Measurements from ENCODE around the gene MRPL39.

The MRPL39 gene

GRCh38 chr21:25571726-25572121 lies 35.6 kb downstream of the MRPL39 start:
- H3K4me3 ChIP-seq (ENCODE audit: low read depth, low read length): no peak overlapping the region
- in situ Hi-C loops (cut with HindIII; ENCODE audit: low sequenced_read_pairs): no loop called here
- no peak for TF ChIP-seq CTCF (IDR thresholded peaks at IDR 0.05; ENCODE audit: low read depth, low read length, missing control alignments)
- DNase-seq (ENCODE audit: low read depth): no peak

- no peak for TF ChIP-seq CTCF (IDR thresholded peaks at IDR 0.05; ENCODE audit: low read depth, low read length, missing control alignments)
- in situ Hi-C loops (cut with HindIII; ENCODE audit: low sequenced_read_pairs): no loop called here
- H3K4me3 ChIP-seq (ENCODE audit: low read depth, low read length): no peak overlapping the region
- DNase-seq (ENCODE audit: low read depth): no peak
Observed at GRCh38 chr21:25569711-25570110, 37.6 kb downstream of the MRPL39 start.

GRCh38 chr21:25569084-25569483 lies 38.2 kb downstream of the MRPL39 start:
- no peak overlapping the region for H3K4me3 ChIP-seq (ENCODE audit: low read depth, low read length)
- in situ Hi-C loops (cut with HindIII; ENCODE audit: low sequenced_read_pairs): no loop called here
- DNase-seq (ENCODE audit: low read depth): no peak
- TF ChIP-seq CTCF (IDR thresholded peaks at IDR 0.05; ENCODE audit: low read depth, low read length, missing control alignments): no peak

- peak; percentile 63 for DNase-seq (ENCODE audit: low read depth)
- in situ Hi-C loops (cut with HindIII; ENCODE audit: low sequenced_read_pairs): no loop called here
- no peak for TF ChIP-seq CTCF (IDR thresholded peaks at IDR 0.05; ENCODE audit: low read depth, low read length, missing control alignments)
- peak overlapping the region; percentile 10 for H3K4me3 ChIP-seq (ENCODE audit: low read depth, low read length)
Observed at GRCh38 chr21:25568246-25568645, 39.0 kb downstream of the MRPL39 start.

GRCh38 chr21:25567472-25567871 lies 39.8 kb downstream of the MRPL39 start:
- no peak overlapping the region for H3K4me3 ChIP-seq (ENCODE audit: low read depth, low read length)
- in situ Hi-C loops (cut with HindIII; ENCODE audit: low sequenced_read_pairs): no loop called here

GRCh38 chr21:25566645-25567044 lies 40.6 kb downstream of the MRPL39 start:
- no peak overlapping the region for H3K4me3 ChIP-seq (ENCODE audit: low read depth, low read length)
- DNase-seq (ENCODE audit: low read depth): no peak
- TF ChIP-seq CTCF (IDR thresholded peaks at IDR 0.05; ENCODE audit: low read depth, low read length, missing control alignments): no peak
- in situ Hi-C loops (cut with HindIII; ENCODE audit: low sequenced_read_pairs): no loop called here

More at GRCh38 chr21:25567472-25567871, 39.8 kb downstream of the MRPL39 start:
- DNase-seq (ENCODE audit: low read depth): no peak
- no peak for TF ChIP-seq CTCF (IDR thresholded peaks at IDR 0.05; ENCODE audit: low read depth, low read length, missing control alignments)
